Fibroblast of lung (primary cell): Measurements from ENCODE around the gene THY1.

Source experiments
- EZH2 ChIP-seq: IDR thresholded peaks from 2 replicates; pipeline ENCODE4 v1.5.1; 2012; ENCODE audit warnings: low read length, control low read depth, mild to moderate bottlenecking; ENCODE audit errors: missing control alignments
- TF ChIP-seq, protein P1 (sequence below), 2 donors: IDR thresholded peaks in 1 of 2; conservative IDR thresholded peaks in 1 of 2; 1 replicate in 1 of 2; 2 replicates in 1 of 2; pipeline ENCODE4 v1.5.1; 2011 to 2012; ENCODE audit warnings: low read length in 2 of 2, control low read depth in 1 of 2, inconsistent platforms in 1 of 2, low read depth in 1 of 2, mild to moderate bottlenecking in 1 of 2

DNA sequence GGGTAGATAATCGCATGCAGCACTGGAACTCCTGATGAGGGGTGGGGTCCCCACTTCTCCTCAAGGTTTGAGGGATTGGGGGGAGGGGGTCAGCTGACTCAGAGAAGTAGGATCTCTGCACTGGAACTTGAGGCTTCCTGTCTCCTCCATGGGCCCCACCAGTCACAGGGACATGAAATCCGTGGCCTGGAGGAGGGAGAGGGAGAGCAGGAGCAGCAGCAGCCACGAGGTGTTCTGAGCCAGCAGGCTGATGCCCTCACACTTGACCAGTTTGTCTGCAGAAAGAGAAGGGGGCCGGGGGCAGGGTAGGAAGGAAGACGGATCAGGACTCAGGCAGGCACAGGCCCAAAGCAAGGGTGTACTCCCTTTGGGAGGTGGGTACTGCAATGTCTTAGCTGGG is 3.7 kb downstream of the THY1 start:
- TF ChIP-seq, protein P1, sequence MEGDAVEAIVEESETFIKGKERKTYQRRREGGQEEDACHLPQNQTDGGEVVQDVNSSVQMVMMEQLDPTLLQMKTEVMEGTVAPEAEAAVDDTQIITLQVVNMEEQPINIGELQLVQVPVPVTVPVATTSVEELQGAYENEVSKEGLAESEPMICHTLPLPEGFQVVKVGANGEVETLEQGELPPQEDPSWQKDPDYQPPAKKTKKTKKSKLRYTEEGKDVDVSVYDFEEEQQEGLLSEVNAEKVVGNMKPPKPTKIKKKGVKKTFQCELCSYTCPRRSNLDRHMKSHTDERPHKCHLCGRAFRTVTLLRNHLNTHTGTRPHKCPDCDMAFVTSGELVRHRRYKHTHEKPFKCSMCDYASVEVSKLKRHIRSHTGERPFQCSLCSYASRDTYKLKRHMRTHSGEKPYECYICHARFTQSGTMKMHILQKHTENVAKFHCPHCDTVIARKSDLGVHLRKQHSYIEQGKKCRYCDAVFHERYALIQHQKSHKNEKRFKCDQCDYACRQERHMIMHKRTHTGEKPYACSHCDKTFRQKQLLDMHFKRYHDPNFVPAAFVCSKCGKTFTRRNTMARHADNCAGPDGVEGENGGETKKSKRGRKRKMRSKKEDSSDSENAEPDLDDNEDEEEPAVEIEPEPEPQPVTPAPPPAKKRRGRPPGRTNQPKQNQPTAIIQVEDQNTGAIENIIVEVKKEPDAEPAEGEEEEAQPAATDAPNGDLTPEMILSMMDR (conservative IDR thresholded peaks at IDR 0.05 in 1 of 2, IDR thresholded peaks at IDR 0.05 in 1 of 2; ENCODE audit: low read depth in 1 of 2, low read length in 2 of 2): no peak
- no peak for TF ChIP-seq EZH2
